ENCODE results near the gene RRAGD.

RRAGD gene

DNA sequence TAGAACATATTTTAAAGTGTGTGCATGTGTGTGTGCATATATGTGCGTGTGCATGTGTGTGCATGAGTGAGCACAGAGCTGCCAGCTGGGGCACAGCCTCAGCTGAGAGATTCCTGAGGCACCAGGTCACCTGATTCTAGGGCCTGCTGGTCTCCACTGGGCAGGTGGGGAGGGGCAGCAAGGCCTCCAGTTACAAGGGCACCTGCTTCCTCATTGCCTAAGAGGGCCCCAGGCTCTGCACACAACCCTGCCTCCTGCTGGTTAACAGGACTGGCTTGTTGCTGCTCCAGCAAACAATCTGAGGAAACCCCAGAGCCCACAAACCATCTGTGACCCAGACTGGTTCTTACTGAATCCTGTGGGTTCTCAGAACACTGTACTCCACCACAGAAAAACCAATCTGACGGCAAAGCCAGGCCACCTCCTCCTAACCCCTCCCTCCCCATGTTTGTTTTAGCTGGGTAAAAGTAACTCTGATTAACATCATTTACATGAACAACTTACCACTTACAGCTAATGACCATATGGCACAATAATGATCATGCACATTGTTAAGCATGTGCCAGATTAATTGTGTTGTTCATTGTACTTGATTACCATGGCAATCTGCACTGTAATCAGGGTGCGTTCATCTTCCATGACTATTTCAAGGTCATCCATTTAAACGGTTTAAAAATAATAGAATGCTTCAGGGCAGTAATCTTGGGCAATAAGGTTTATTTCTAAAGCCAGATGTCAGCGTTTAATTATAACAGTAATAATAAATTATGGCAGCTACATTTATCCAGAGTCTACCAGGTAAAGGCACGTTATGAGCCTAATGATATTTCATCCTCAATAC lies 36.4 kb downstream of the RRAGD start:
- peak; percentile 95 for DNase-seq

DNA sequence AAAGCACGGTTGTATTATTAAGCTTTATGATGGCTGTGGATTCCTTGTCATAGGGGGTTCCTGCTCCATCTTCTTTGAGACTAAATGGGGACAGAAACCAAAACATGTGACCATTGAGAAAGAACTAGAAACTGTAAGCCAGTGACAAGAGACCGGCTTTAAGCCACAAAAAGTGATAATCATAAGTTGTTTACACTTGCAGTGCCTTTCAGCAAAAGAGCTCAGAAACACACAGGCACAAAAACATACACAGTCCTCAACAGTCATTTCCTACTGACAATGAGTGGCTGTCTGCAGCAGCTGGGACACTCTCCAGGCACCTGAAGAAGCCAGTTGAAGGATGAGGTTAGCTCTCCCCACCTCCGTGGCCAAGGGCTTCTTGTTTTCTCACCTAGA lies 39.6 kb downstream of the RRAGD start:
- no peak for DNase-seq

DNA sequence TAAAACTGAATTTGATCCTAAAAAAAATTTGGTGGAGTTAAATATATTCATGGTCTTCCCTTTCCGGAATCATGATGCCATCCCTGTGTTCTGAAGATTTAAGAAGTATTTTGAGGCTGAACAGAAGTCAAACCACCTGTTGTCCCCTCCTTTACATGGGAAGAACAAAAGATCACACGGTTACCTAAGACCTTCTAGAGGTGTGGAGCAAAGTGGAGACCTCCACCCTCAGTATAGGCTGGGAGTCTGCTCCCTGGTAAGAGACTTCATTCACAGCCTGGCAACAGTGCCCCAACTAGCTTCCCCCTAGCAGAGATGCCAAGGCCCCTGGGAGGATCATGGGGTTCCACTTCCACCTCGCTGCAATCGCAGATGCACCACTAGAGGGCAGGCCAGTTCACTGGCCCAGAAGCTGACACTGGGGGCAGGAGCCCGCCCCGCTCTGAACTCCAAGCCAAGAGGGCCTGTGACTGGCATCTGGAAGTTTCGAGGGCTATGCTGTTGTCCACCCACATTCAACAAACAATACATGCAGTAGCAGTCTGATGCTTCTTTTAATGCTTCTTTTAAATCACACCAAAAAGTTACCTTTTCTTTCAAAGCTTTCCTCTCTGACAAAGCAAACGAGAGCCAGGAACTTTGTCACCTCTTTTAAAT lies 40.1 kb downstream of the RRAGD start:
- peak; percentile 26 for DNase-seq

DNA sequence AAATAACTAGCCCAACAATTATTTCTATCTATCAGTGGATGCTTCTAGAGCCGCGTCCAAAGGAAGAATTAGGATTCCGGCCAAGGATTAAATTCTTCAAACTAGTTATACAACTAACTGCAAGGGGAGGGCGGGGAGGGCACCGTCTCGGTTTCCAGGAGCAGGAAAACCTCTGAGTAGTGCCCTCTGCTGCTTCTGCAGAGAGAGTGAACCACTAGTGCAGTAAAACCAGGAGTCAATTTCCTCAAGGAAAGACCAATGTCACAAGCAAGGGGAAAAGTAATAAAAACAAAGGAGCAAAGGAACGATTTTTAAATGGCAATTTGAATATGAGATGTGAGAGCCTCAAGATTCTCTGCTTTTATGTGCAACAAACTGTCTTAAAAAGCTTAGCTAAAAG lies 43.1 kb downstream of the RRAGD start:
- DNase-seq, result no peak

DNA sequence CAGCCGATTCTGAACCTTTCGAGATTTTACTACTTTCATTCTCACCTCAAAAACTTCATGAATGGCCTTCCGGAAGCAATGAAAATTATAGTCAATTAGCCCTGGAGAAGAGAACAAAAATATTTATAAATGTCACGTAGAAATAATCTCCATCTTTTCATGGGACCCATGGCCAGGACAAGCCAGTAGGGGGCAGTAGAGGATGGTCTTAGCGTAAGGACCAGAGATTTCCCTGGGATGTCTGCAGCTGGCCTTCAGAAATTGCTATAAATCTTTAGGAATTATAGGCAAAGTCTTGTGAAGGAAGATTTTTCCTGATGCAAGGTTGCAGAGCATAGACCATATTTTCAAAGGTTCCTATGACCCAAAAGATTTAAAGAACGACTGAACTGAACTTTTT lies 44.0 kb downstream of the RRAGD start:
- DNase-seq, result no peak

DNA sequence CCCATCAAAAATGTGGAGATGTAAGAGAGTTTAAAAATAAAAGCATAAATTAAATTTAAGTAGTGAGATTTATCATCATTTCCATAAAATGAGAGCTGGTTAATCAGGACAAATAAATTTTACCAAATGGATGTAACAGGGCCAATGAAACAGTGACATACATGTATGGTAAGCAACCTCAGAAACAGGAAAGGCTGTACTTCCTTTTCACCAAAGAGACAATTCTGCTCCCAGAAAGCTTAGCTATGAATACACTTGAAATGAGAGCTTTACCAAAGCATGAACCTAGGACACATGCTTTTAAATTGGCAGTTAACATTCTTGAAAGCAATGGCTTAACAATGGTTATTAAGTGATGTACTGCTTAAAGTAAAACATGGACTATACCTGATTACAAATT lies 47.5 kb downstream of the RRAGD start:
- no peak for DNase-seq

DNA sequence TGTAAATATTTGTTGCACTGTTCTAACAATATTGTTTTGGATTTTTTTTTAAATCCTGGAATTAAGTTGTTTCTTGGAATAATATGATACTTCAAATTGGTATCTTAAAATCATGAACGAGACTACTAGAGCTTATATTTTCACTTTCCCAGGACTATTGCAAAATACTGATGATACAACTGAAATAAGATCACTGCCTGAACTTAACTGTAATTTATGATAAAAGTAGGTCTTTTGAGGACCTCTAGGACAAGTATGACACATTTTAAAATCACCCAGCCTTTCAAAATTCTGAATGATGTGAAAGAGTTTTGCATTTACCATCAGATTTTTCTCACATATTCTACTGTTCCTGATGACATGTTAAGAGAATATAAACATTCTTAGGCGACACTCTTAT lies 50.9 kb downstream of the RRAGD start:
- no peak for DNase-seq

DNA sequence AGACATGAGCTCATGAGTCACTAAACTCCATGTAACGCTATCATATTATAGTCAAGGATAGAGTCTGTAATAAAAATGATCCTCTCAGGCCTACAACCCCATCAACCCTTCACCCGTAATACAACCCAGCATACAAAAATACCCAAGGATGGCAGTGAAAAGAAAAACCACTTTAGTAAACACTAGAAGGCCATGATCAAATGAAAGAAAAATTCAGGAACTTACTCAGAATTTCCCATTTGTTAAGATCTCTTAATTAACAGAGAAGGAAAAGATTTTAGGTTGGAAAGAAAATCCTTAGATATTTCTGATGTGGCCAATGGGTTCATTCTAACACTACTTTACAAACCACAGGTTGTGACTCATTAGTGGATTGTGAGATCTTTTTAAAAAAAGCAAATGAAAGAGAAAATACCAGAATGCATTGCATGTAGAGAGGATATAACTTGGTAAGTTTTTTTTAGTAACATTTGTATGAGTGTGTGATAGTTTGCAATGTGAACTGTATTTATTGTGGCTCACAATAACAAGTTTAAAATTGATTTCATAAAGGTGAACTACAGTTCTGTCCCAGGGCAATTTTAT lies 51.6 kb downstream of the RRAGD start:
- DNase-seq, result no peak

DNA sequence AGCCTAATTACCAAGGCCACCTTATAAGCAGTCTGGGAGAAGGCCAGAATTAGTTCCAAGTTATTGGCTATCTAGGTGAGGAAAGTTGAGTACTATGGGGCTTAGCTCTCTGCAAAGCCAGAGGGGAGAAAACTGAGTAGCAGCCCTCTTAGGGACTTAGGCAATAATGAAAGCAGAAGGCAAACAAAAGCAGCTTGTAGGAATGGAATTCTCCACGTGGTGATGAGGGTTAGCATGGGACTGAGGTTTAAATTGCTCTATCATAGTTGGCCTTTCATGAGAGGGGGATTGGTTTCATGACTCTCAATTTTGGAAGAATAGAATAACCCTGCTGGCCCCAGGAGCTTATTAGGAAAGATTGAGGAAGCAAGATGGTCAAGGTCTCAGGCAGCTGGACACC lies 52.5 kb downstream of the RRAGD start:
- DNase-seq, result no peak

DNA sequence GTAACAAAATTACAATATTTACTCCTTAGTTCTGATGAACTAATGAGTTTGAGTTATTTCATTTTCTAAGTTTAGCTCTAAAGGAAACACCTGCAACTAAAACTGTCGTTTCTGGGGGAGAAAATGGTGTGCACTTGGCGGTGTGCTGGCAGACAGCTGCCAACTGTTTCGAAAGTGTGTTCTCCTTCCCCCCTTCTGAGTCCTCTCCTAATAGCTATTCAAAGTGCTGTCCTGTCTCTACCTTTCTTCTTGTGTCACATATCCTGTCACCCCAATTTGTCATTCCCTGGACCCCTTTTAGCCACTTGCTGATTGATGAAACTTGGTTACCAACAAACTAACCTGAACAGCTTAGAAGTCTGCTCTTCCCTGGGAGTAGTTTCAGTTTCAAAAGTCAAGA lies 54.7 kb downstream of the RRAGD start:
- DNase-seq, result peak; percentile 75

DNA sequence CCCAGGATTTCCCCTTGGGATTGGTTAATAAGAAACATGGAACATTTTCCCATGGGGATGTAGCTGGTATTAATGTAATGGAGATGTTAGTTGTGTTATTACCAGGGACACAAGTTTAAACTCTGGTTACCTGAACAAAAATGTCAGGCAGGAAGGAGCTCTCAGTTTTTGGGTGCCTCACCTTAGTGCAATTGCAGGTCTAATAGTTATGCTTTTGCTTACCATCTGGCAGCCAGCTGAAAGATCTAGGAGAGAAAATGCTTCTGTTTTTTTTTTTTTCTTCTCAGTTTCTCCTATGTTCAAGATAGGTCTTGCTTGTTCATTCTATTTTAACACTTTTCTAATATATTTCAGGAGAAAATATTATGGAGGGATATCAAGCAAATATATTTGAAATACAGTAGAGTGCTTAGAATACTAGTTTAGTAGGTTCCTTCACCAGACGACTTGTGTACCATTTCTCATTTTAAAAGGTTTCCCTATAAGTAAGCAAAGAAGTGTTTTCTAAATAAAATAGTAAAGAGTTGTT lies 55.4 kb downstream of the RRAGD start:
- DNase-seq, result peak; percentile 15

DNA sequence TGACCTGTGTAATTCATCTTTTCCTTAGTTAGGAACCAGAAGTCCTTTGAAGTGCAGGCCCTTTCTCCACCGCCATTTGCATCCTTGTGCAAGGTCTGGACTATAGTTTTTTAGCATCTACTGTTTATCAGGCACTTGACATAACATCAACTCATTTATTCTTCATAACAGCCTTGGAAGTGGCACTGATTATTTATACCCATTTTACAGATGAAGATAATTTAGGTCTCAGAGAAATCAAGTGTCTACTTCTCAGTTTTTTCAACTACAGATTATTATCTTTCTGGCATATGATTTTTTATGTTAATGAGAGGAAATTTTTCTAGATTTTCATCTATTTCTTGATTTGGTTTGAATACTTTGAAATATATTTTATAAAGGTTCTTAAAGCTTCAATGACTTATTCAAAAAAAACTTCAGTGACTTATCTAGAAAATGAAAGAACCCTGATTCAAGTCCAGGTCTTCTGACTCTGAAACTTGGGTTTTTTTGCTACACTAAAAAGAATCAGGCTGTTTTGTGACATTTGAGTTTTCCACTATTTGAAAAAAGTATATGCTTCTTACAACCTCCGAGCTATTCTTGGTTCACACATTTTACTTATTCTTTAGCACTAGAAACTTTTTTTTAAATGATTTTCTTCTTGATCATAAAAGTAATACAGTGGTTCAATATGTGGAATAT lies 56.4 kb downstream of the RRAGD start:
- DNase-seq, result no peak

DNA sequence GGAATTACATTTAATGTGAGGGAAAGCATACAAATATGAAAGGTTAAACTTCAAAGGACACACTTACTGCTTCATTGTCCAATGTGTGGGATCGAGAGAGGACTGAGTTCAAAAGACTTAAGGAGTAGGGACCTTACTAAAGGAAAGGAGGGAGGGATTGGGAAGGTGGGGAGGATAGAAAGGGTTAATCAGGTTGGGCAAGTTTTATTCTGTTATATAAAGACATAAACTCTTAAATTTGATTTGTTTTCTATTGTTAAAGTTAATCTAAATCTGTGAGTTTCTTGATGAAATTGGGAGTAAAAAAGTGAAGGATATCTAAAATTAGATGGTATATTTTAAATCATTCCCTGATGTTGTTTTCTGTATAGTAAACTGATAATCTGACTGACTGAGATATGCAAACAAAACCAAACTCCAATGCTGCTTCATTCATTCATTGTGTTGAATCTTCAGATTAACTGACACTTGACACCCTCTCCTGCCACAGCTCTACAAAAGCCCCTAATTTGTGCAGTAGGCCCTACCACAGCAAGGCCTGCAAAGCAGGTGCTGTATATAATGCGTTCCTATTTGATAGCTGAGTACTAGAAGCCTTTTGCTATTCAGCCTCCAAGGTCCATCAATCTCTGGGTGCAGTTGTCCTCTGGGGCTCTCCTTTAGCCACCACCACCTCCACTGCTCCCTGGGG lies 58.2 kb downstream of the RRAGD start:
- peak; percentile 12 for DNase-seq

DNA sequence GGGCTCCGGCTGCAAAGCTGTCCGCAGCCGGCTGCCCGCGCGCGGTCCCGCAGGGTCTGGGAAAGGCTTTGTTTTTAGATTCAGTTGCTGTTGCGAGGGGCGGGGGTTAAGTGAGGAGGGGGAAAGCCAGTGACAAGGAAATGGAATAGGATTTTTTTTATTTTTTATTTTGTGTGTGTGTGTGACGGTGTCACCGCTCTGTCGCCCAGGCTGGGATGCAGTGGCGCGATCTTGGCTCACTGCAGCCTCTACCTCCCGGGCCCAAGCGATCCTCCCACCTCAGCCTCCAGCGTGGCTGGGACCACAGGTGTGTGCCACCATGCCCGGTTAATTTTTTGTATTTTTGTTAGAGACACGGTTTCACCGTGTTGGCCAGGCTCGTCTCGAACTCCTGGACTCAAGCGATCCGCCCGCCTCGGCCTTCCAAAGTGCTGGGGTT lies 58.9 kb downstream of the RRAGD start:
- no peak for DNase-seq

DNA sequence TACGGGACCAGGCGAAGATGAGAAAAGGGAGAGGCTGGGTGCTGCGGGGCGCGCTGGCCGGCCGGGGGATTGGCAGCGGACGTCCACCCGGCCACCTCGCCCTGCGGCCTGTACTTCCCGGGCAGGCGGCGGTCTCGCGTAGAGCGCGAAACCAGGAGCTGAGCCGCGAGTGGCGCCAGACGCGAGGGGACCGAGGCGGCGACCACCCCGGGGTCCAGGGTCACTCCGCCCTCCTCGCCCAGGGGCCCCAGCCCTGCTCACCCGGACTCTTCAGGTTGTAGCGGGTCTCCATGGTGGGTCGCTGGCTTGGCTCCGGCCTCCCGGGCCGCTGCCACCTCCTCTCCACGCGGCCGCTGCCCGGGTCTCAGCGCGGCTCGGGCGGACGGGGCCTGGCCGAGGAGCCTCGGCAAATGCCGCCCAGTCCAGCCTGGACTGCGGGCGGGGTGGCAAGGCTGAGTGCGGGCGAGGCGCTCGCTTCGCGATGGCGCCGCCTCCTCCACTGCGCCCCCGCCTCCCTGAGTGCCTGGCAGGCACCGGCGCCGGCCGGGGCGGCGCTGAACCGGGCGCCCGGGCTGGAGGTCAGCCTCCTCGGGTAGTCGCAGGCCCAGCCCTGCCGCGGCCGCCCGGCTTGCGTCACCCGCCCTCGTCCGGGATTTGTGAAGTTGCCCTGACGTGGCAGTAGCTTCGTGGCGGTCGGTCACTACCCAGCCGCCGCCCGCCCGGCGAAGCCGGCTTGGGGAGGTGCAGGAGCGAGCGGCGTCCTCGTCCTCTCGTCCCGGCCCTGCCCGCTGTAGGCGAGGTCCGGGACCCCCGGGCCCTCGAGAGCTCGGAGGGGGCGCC lies 59.6 kb downstream of the RRAGD start, which contains the start of gene UBE2J1:
TSS of gene UBE2J1 (minus strand) at position 445 of the 840 bp plus-strand sequence. CDS start at position 292, 153 bp downstream.
- peak; percentile 70 for DNase-seq

DNA sequence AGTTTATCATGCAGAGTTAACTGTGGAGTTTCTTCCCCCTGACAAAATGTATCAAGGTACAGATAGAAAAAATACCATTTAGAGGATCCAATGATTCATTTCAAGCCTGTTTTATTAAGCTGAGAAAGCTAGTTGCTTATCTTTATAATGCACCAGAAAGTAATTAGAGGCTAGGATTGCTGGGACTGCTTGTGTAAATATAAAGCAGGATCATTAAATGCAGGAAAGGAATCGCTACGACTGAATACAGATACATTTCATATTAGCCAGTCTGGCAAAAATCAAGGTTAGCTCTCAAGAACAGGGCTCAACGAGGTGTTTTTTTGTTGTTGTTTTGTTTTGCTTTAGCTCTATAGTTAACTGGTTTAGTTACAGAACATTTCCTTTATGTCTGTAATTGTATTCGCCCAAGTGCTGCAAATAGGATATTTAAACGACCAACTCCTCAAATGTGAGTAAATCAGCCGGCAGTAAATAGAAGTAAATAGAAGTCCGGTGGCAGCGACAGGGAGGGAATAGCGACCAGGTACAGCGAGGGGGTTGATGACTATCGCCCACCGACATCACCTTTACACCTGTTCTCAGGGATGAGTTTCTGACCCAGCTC lies 60.3 kb downstream of the RRAGD start:
- no peak for DNase-seq

DNA sequence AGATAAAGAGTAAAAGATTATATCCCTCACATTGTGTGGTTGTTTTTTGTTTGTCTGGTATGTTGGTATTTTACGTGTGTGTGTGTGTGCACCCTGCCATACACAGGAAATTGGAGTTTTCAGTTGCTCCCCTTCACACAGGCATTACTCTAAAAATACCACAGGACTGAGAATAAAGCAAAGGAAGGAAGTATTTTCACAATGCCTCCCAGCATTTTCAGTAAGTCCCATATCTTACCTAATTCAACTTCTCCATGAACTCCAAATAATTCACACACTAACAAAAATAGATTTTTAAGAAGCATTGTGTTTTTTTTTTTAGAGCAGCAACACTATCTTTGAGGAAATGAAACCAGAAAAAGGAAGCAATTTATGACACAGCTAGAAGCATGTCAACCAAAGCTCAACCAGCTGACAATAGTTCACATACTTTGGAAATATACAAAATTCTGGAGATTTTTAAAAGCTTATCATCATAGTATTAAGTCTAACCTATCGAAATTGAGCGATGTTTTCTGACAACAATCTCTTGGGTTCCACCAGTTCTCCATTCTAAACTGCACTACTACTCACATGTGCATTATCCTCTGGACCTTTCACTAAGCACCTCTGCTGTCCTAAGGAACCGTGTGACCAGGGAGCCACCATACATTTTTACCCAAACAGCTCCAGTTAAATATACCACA lies 61.6 kb downstream of the RRAGD start:
- DNase-seq, result peak; percentile 73

DNA sequence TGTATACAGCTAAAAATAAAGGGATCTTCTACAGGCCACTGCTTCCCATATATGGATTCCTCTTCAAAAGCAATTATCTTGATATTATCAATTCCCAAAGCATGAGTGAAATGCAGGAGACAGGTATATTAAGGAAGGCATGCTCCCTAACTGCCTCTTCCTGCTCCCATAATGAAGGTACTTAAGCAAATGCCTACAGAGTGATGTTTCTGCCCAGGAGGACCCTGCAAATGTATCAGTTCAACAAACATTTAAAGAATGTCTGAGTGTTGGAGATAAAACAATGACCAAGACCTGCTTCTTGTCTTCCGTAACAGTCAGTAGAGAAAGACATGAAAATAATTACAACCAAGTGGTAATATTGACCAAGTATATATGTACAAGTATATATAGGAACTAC lies 63.7 kb downstream of the RRAGD start:
- no peak for DNase-seq

DNA sequence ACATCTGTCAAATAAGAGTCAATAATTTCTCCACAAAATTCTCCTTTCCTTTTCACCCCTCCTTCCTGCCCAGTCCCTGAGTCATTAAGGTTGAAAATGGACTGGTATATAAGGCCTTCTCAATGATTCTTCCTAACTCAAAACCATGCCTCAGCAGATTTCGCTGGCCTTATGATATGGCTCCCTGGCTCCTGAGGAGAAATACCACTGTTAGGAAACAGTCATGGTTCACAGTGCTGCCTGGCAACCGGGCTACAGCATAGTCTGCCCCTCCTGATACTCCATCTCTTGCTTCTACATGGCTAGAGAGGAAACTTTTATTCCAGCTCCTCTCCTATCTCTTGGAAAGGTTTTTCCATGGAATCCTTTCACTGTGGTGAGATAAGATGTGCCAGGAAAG lies 64.2 kb downstream of the RRAGD start:
- peak; percentile 9 for DNase-seq

DNA sequence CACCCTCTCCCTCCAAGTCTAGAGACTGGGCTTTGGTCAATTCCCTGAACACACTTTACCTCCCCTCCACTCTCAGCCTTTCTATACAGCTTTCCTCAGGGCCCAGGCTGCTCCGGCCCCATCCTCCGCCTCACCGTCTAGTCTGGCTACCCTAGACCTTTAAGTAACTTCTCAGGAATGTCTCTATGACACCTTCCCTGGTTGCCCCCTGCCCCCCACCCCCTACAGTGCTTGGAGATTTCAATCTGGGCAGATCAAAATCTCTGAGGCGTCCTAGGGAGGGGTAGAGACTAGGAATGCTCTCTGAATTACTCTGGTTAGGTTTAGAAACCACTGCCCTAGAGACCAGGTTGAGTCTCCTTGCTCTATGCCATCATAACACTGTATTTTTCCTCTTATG lies 65.6 kb downstream of the RRAGD start:
- DNase-seq, result no peak

DNA sequence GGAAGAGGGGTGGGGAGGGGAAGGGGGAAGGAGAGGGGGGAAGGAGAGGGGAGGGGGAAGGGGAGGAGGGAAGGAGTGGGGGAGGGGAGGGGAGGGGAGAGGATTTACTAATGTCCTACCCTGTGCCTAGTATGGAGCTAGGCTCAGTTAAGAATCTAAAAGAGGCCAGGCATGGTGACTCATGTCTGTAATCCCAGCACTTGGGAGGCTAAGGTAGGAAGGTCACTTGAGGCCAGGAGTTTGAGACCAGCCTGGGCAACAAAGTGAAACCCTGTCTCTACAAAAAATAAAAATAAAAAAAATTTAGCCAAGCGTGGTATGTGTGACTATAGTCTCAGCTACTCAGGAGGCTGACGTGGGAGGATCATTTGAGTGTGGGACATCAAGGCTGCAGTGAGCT lies 72.5 kb downstream of the RRAGD start:
- no peak for DNase-seq
